NCI-H345 treated with DMSO at 0.1 percent for 48 hours (cell line): ENCODE data around the gene DENND2A.
A peak's percentile ranks its signal among the peaks of the same experiment; 100 is the strongest.

Source experiments
- DNase-seq: peaks from one replicate; lab custom pipeline; 2025; ENCODE audit not compliant: unreplicated experiment; lab: John Stamatoyannopoulos, UW

The DENND2A gene

DNA sequence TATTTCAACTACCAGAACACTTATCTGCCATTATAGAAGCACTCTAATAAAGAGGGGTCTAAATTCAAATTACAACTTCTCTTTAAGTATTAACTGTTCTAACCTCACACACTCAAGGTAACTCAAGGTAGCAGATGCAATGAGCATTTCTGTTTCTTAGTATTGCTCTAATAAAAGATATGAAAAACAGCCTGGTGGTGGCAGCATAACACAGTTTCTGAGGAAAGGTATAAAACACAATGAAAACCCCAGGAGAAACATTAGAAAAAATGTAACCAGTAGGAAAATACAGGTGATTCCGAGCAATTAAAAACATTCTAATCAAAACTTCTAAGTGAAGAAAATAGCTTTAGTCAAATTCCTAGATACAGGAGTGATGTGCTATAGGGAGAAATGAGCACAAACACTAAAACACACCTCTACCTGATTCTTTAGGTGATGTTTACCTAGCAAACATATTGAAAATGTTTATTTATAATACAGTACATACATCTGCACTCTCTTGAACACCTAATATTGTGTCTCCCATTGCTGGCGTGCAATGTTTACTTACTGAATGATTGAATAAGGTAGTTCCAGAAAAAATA is 164.8 kb downstream of the DENND2A start:
- DNase-seq = peak; percentile 48
